HepG2 (cell line): Measurements from ENCODE around the gene SURF2.

Experiments used
- FOXM1 ChIP-seq: sonication (generic); formaldehyde crosslinking; IDR thresholded peaks from 2 replicates; pipeline ENCODE4 v1.5.0; 2020; ENCODE audit warnings: missing genetic modification reagents
- MAFK ChIP-seq, 2 experiments: IDR thresholded peaks in 1 of 2; conservative IDR thresholded peaks in 1 of 2; 2 replicates each; pipeline ENCODE4 v1.6.1; 2011; ENCODE audit warnings: improper control_type of control experiment in 2 of 2, low read length in 2 of 2
- NR3C1 ChIP-seq: sonication (generic); formaldehyde crosslinking; IDR thresholded peaks from 2 replicates; pipeline ENCODE4 v1.4.0; 2020; ENCODE audit warnings: missing genetic modification reagents
- PHF8 ChIP-seq: sonication (generic); formaldehyde crosslinking; IDR thresholded peaks from 2 replicates; pipeline ENCODE4 v1.5.0; 2020; ENCODE audit warnings: missing genetic modification reagents
- TCF7L2 ChIP-seq: IDR thresholded peaks from 2 replicates; pipeline ENCODE4 v1.6.1; 2011; ENCODE audit warnings: mild to moderate bottlenecking, low read depth, low read length, moderate library complexity

DNA sequence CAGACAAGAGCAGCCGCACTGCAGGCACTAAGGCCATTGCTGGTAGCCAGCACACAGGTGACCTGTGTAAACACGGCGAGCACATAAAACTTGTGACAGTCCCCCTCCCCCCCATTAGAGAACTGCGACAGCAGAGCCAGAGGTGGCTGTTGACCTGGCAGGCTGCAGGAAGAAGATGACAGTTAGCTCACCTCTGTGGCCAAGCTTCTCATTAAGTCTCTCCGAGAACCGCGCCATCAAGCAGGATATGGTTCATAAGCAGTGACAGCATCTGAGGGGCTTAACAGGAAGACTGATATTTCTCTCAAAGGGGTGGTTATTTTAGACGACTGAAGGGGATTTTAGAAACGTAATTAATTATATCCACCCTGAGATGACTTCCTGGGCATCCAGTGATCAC, 14.3 kb downstream of the SURF2 start:
- no peak for TF ChIP-seq NR3C1 (CRISPR knock-in tag)
- no peak for TF ChIP-seq PHF8
- TF ChIP-seq TCF7L2 = no peak
- TF ChIP-seq MAFK (conservative IDR thresholded peaks at IDR 0.05 in 1 of 2, IDR thresholded peaks at IDR 0.05 in 1 of 2; ENCODE audit: low read length in 2 of 2) = no peak
- no peak for TF ChIP-seq FOXM1 (CRISPR knock-in tag)
